Activated naive CD4-positive, alpha-beta T cell treated with Interleukin-2 at 50 U/mL for 16 hours (primary cell): ENCODE data around the gene ZNF747.
"Not testable (repeated sequence)": the region's sequence is repeated elsewhere in the genome, so short reads cannot be mapped to it uniquely, and the experiment has no call there.

Source experiments
- DNase-seq: peaks from one replicate; pipeline ENCODE4 v3.0.0-alpha.2; 2020

ZNF747 gene

DNA sequence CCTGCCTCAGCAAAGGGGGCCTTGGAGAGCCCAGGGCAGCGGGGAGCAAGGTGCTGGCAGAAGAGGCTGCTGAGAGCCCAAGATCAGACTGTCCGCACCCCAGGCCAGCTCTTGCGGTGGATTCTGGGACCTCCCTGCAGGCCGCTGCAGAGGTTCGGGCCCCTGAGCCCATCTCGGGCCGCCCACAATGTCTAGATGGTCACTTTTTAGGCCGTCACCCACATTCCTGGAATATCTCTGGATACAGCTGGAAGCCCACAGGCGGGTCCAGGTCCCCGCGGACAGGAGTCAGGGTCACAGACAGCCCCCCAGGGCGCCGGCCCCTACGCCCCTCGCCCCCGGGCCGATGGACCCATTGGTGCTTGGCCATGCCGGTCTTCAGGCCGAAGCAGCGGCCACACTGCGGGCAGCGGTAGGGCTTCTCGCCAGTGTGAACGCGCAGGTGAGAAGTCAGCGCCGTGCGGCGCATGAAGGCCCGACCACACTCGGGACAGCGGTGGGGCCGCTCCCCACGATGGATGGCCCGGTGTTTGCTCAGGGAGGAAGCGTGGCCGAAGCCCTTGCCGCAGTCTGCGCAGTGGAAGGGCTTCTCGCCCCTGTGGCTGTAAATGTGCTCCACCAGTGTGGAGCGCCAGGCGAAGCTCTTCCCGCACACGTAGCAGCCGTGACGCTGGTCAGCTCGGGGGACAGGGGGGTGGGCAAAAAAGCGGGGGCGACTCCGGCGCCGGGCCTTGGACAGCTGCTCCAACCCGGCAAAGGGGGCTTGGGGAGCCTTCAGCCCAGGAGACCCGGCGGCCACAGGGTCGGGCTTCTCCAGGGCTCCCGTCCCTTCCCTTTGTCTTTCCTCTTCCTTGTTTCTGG lies 2.1 kb downstream of the ZNF747 start:
- no peak for DNase-seq

DNA sequence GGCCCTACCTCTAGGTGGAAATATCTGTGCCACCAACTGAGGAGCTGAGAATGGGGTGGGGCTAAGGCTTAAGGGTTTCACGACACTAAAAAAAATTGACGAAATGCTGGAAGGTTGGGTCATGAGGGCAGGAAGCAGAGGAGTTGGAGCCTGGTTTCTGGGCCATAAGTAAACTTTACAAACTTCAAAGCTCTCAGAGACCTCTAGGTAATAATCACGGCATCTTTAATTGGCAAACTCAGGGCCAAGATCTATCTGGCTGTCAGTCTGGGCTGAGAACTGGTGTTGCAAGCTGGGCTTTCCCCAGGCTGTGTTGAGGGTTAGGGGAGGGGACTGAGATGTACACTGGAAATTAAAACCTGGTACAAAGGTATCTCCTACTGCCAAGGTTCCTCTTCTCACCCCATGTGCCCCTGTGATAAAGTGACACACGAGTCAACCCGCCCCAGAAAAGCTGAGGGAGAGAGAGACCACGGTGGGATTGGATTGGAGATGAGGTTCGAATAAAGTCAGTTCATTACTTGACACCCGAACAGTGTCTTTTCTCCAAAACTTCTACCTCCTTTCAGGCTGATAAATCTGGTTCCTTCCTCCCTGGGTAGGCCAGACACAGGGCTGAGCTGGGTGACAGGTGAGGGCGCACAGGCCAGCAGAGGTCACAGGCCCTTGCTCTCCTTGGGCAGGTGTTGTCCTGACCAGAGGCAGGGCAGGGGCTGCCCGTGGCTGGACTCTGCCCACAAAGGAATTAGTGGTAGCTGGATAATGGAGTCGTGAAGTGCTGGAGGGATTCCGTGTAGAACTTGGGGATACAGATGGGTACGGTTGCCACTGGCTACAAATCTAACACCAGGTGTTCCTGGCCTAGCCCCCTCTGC lies 4.3 kb downstream of the ZNF747 start:
- no peak for DNase-seq

DNA sequence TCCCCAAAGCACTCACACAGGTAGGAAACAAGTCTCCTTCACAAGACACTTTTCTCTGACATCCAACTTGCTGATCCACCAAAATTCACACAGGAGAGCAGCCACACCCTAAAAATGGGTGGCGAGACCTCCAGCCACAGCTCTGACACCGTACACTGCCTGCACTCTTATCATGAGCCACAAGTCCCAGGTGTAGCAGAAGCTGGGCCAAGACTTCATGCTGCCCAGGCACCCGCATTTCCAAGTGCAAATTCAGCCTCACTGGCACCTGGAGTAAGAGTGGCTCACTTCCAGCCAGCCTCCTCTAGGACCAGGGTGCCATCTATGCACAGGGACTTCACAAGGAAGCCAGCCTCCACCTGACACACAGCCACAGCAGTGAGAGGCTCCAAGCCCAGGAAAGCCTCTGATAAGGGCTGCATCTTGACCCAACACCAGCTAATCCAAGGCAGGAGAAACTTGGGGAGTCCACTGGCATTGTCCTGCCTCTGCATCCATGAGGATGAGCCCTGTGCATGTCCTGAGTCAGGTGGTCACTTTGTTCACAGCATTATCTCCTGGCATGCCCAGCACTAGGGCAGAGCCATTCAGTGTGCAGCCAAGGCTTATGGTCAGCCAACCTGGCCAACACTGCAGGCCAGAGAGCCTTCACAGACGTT lies 5.7 kb downstream of the ZNF747 start:
- no peak for DNase-seq

DNA sequence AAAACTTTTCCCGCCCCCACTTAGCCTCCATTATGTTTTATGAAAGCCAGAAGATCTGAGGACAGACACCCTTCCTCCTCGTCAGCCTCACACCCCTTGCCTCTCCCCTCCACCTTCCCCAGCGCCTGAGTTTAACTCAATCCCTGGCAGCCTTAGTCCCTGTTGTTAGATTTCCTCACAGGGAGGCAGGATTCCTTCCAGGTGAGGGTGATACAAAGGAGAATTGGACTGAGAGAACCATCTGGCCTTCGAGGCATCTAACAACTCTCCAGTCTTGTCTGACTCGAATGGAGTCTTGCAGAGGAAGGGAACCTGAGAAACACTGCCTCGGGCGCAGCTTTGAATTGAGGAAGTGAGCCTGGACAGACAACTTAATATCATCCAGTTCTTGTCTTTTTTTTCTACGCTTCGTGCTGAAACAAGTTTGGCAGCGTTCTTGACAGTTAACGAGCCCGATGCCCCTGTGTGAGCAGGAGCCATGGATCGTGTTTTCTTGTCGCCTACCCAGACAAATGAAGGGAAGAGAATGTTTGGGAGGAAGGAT lies 7.0 kb downstream of the ZNF747 start:
- no peak for DNase-seq

DNA sequence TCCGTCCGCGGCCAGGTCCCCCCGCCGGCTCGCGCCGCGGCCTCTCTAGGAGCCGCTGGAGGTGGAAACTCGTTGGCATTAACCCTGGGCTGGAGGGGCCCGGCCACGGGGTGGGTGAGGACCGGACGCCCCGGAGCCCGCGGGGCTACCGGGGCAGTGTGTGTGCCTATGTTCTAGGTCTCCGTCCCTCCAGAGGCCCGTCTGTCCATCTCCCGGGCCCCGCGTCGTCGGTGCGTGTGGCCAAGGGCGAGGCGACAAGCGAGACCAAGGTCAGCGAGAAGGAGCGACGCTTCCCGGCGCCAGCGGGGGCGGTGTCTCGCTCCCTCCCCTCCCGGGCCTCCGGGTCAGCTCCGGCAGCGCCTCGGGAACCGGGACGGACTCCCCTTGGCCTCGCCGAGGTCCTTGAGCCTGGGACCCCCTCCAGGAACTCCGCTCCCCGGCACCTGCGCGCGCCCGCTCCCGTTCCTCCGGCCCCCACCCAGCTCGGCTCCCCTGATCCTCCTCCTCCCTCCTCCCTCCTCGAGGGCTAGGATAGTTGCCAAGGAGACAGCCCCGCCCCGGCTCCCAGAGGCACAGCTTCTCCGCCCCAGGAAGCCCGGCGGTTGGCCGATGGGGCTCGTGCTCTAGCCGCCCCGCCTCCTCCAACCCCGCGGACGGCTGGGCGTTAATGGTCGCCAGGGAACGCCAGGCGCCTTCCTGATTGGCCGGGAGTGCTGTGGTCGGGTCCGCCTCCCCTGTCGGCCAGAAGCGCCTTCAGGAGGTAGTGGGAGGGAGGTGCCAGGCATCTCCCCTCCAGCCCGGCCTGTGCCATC lies 7.6 kb downstream of the ZNF747 start:
- DNase-seq = peak; percentile 95

DNA sequence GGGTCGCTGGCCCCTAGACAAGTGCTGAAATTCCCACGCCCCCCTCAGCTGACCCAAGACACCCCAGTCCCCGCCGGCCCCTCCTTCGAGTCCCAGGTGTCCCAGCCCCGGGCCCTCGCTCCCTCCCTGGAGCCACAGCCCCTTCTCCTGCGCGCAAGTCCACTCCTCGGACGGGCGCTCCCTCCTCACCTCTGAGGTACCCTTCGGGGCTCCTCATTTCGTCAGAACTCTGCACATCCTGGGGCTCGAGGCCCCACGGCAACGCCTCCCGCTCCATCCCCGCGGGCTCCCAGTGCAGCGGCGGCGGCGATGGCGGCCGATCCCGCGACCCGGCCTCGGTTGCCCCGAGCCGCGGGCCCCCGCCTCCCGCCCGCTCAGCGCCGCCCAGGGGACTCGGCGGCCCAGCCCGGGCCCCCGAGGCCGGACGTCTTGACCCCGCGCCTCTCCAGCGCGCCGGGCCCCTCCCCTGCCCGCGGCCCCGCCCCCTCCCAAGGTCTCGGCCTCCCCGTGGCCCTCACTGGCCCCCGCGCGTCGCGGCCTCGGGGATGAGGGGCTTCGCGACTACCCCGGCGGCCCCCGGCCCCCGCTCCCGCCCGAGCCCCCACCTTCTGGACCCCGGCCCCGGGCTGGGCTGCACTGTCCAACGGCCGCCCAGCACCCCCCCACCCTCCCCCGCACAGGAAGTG lies 8.4 kb downstream of the ZNF747 start, which contains the start of gene ZNF768:
TSS of gene ZNF768 (minus strand) at position 430 of the 686 bp plus-strand sequence. CDS start at position 277, 153 bp downstream.
- peak; percentile 13 for DNase-seq

DNA sequence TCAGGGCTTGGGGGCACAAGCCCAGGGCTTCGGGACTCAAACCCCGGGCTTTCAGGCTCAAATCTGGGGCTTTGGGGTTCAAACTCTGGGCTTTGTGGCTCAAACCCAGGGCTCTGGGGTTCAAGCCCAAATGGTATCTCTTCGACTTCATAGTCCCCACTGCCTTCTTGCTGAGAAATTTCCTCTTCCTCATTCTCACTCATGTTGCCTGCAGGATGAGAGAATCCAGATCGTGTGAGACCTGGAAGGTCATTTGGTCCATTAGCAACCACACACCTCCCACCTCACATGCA lies 8.9 kb downstream of the ZNF747 start:
- no peak for DNase-seq

DNA sequence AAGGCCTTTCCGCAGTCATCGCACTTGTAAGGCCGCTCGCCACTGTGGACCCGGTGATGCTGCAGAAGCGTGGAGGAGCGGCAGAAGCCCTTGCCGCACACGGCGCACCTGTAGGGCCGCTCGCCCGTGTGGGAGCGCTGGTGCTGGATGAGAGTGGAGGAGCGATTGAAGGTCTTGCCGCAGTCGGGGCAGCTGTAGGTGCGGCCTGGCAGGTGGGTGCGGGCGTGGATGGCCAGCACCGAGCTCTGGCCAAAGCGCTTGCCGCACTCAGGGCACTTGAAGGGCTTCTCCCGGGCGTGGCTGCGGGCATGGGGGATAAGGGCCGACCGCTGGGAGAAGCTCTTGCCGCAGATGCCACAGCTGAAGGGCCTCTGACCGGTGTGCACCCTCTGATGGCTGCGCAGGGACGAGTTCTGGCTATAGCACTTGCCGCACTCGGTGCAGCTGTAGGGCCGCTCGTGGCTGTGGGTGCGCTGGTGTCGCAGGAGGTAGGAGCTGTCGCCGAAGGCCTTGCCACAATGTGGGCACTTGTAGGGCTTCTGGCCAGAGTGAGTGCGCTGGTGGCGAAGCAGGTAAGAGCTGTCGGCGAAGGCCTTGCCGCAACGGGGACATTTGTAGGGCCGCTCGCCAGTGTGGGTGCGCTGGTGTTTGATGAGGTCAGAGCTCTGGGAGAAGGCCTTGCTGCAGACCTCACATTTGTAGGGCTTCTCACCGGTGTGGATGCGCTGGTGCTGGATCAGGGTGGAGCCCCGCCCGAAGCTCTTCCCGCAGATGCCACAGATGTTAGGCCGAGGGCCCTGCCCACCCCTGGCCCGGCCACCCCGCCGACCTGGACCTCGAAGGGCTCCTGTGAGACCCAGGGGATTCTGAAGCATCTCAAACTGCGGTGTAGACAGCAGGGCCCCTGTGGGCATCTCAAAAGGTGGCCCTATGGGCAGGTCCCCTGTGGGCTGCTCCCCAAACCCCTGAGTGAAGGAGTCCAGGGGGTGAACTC lies 9.8 kb downstream of the ZNF747 start:
- no peak for DNase-seq

DNA sequence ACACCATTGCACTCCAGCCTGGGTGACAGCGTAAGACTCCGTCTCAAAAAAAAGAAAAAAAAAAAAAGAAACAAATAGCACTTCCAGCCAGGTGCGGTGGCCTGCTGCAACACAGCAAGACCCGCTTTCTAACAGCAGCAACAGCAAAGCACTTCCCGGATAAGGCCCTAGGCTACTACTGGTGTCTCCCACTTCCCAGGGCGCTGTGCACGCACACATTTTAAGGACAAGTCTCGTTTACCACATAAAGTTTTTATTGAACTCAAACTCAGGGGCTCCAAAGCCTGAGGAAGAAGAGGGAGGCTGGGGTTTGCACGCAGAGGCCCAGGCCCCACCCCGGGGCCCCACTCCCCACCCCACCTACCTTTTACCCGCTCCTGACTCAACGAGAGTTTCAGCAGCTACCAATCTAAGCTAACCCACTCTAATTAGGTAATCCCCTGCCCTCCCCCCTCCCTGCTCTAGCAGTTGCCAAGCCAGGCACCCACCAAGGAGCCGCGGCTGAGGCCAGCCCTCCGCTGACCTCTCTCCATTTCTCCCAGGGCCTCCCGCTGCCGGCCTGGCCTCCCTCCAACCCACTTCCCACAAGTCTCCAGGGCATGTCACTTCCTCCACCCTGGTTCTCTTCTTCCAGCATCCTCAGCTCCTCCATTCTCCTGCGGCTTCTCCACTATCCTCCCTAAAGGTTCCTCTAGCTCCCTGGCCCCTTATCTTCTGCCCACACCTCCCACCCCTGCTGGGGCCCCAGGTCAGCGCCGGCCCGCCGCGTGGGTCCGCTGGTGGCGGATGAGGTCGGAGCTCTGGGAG lies 10.7 kb downstream of the ZNF747 start:
- DNase-seq = peak; percentile 29

DNA sequence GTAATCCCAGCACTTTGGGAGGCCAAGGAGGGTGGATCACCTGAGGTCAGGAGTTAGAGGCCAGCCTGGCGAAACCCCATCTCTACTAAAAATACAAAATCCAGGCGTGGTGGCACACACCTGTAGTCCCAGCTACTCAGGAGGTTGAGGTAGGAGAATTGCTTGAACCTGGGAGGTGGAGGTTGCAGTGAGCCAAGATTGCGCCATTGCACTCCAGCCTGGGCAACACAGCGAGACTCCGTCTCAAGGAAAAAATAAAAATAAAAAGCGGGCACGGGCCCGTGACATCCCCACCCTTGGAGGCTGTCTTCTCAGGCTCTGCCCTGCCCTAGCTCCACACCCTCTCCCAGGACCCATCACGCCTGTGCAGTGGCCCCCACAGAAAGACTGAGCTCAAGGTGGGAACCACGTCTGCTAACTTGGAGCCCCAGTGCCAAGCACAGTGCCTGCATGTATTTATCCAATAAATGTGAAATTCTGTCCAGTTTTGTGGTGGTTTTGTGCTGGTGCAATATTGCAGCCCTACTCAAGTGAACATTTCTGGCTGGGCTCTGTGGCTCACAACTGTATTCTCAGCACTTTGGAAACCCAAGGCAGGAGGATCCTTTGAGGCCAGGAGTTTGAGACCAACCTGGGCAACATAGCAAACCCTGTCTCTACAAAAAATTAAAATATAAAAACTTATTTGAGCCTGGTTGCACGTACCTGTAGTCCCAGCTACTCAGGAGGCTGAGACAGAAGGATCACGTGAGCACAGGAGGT lies 11.8 kb downstream of the ZNF747 start:
- not testable (repeated sequence) for DNase-seq

DNA sequence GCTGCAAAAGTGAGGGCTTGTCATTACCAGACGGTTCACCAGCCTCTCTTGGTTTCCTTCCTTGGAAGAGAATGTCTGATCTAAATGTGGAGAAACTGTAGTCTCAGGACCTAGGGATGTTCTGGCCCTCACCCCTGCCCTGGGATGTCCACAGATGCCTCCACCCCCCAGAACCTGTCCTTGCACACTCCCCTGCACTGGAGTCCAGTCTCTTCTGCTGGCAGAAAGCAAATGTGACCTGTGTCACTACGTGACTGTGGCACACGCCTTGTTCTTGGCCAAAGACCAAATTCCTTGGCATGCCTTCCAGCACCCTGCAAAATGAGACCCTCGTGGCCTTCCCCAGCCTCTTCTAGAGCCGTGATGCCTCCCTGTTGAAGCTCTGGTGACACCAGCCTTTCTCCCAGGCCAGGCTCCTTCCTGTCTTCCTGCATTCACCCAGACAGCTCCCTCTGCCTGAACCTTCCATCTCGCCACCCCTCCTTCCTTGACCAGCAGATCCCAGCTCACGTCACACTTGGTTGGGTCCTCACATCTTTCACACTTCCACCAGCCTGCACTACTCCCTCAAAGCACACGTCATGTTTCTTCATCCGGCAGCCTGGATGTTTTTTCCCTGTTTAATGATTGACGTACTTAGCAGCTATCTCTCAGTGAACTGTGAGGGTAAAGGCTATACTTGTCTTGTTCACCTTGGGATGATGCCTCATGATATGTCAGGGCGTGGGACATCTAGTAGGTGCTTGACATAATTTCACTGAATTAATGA lies 12.6 kb downstream of the ZNF747 start:
- DNase-seq = no peak

DNA sequence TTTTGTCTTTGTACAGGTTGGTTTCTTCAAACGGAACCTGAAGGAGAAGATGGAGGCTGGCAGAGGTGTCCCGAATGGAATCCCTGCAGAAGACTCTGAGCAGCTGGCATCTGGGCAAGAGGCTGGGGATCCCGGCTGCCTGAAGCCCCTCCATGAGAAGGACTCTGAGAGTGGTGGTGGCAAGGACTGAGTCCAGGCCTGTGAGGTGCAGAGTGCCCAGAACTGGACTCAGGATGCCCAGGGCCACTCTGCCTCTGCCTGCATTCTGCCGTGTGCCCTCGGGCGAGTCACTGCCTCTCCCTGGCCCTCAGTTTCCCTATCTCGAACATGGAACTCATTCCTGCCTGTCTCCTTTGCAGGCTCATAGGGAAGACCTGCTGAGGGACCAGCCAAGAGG lies 13.2 kb downstream of the ZNF747 start:
- DNase-seq = no peak

DNA sequence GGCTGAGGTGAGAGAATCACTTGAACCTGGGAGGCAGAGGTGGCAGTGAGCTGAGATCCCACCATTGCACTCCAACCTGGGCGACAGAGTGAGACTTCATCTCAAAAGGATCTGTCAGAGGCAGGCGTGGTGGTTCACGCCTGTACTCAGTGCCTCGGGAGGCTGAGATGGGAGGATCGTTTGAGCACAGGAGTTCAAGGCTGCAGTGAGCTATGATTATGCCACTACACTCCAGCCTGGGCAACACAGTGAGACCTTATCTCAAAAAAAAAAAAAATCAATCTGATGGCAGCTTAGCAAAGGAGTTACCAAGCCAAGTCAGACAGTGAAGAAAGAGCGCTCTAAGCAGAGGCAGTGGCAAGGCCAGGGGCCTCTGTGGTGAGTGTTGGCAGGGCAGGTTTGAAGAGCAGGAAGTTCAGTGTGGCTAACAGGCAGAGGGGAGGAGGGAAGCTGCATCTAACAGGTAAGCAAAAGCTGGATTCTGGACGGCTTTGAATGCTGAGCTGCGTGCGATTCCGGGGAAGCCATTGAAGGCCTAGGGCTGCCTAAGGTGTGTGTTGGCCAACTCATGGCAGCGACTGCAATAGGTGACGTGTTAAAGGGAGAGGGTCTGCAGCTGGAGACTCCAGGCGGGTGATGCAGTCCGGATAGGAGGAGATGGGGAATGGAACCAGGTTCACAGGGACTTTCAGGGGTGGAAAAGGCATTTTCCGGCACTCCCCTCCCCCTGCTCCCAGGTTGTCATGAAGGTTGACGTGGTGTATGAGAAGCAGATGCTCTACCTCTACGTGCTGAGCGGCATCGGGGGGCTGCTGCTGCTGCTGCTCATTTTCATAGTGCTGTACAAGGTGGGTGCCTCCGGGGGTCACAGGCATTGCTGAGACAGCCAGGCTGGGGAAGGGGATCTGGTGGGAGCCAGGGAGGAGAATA lies 15.3 kb downstream of the ZNF747 start:
- DNase-seq = no peak

DNA sequence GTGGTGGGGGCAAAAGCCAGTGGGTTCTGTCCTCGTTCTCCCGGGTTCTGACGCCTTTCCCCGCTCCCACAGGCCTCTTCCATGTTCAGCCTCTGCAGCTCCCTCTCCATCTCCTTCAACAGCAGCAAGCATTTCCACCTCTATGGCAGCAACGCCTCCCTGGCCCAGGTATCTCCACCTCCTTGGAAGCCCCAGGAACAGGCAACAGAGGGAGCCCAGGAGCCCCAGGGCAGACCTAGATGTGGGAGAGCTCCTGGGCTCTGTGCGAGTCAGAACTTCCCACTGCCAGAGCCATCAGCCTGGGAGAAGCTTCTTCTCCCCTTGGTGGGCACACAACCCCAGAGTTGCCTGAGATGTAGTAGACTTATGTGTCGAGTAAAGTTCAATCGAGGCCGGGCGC lies 16.1 kb downstream of the ZNF747 start:
- no peak for DNase-seq

DNA sequence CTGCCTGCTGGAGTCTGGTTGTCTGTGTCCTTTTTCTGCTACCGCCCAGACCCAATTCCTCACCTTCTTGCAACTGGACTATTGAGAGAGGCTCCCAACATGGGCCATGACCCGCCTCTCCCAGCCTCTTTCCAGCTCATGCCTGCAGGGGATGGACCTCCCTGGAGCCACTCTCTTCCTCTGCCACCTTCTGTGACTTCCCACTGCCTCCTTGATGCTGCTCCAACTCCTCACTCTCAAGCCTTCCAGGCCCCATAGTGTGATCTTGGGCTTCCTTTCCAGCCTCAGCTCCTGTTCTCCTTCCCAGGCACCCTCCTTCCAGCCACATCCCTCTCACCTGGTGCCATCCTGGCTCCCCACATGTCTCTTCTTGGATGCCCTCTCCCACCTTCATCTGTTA lies 19.4 kb downstream of the ZNF747 start:
- no peak for DNase-seq

DNA sequence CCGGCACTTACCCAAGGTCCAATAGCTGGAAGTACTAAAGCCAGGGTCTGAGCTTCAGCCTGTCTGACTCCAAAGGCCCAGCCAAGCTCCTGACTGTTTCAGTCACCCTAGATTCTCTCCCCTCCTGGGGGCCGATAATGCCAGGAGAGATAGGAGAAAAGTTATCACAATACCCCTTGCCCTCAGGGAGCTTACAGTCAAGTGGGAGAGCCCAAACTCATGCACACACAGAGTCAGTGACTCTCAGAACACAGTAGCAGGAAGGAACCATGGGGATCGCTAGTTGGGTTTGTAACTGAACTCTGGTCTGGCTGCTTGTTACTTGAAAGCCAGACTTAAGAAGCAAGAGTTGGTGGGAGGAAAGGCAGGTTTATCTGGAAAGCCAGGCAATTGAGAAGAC lies 23.1 kb downstream of the ZNF747 start:
- no peak for DNase-seq
